CD14-positive monocyte (primary cell): ENCODE results near the gene HTR2B. TPM values are rescaled to one million over a fixed set of nuclear protein-coding genes. Genes with fewer than 3 reads are reported as not detected.

Experiments used
- DNase-seq, 3 donors: peaks; one replicate each; pipeline ENCODE4 v3.0.0-alpha.2; 2011 to 2022
- H2AFZ ChIP-seq: 2 replicates; pipeline ENCODE4 v1.6.0; 2012; ENCODE audit warnings: mild to moderate bottlenecking, low read depth, low read length, inconsistent platforms; ENCODE audit not compliant: insufficient read depth, poor library complexity, severe bottlenecking
- H3K27ac ChIP-seq, 2 donors: 1 replicate in 1 of 2; 2 replicates in 1 of 2; pipeline ENCODE4 v1.5.1; 2012 to 2013; ENCODE audit warnings: low read length in 2 of 2, control low read depth in 1 of 2, inconsistent platforms in 1 of 2, low read depth in 1 of 2, mild to moderate bottlenecking in 1 of 2
- H3K27me3 ChIP-seq, 2 donors: one replicate each; pipeline versions ENCODE4 v1.6.0 to v1.6.1; 2011 to 2013; ENCODE audit warnings: low read length in 2 of 2; ENCODE audit not compliant: control insufficient read depth in 2 of 2, insufficient read depth in 2 of 2
- H3K36me3 ChIP-seq, 2 donors: replicated peaks in 1 of 2; 1 replicate in 1 of 2; 2 replicates in 1 of 2; pipeline versions ENCODE4 v1.5.1 to v1.6.1; 2012 to 2013; ENCODE audit warnings: low read length in 2 of 2, control low read depth in 1 of 2, inconsistent platforms in 1 of 2, mild to moderate bottlenecking in 1 of 2; ENCODE audit not compliant: insufficient read depth in 2 of 2, control insufficient read depth in 1 of 2
- H3K4me1 ChIP-seq, 2 donors: 1 replicate in 1 of 2; 2 replicates in 1 of 2; pipeline versions ENCODE4 v1.5.1 to v1.6.1; 2012 to 2013; ENCODE audit warnings: low read length in 2 of 2, control low read depth in 1 of 2, inconsistent platforms in 1 of 2, mild to moderate bottlenecking in 1 of 2, moderate library complexity in 1 of 2; ENCODE audit not compliant: insufficient read depth in 2 of 2, control insufficient read depth in 1 of 2
- H3K4me2 ChIP-seq: replicated peaks from 2 replicates; pipeline ENCODE3; 2012; ENCODE audit warnings: low read length, moderate library complexity, mild to moderate bottlenecking; ENCODE audit not compliant: poor library complexity, severe bottlenecking; ENCODE audit errors: extremely low read depth
- H3K4me3 ChIP-seq, 3 experiments: fragments of 200-600 bp in 1 of 3; sonication (generic) in 1 of 3; replicated peaks in 1 of 3; 1 replicate in 2 of 3; 2 replicates in 1 of 3; pipeline ENCODE4 v1.5.1; 2011 to 2013; ENCODE audit warnings: low read length in 3 of 3, mild to moderate bottlenecking in 3 of 3, control low read depth in 2 of 3, low read depth in 2 of 3, inconsistent platforms in 1 of 3, moderate library complexity in 1 of 3
- H3K79me2 ChIP-seq: 2 replicates; pipeline ENCODE4 v1.6.0; 2012; ENCODE audit warnings: mild to moderate bottlenecking, control low read depth, inconsistent platforms, low read length, moderate library complexity; ENCODE audit not compliant: insufficient read depth
- H3K9ac ChIP-seq: 2 replicates; pipeline ENCODE4 v1.6.0; 2017; ENCODE audit warnings: low read length, mild to moderate bottlenecking; ENCODE audit not compliant: insufficient read depth, poor library complexity, severe bottlenecking
- H3K9me3 ChIP-seq, 2 donors: replicated peaks in 1 of 2; 1 replicate in 1 of 2; 2 replicates in 1 of 2; pipeline versions ENCODE4 v1.5.1 to v1.6.1; 2012 to 2013; ENCODE audit warnings: low read length in 2 of 2, control low read depth in 1 of 2; ENCODE audit not compliant: control insufficient read depth in 1 of 2, insufficient read depth in 1 of 2
- H4K20me1 ChIP-seq: 2 replicates; pipeline ENCODE4 v1.6.0; 2012; ENCODE audit warnings: mild to moderate bottlenecking, low read length, control low read depth, moderate library complexity; ENCODE audit not compliant: insufficient read depth
- H3K27ac Mint-ChIP-seq, 7 donors: one replicate each; pipeline ENCODE4 v1.8.0; 2020; ENCODE audit warnings: mild to moderate bottlenecking in 7 of 7, mixed read lengths in 7 of 7, moderate library complexity in 6 of 7, inconsistent platforms in 2 of 7
- H3K27me3 Mint-ChIP-seq, 3 donors: one replicate each; pipeline ENCODE4 v1.8.0; 2021 to 2022; ENCODE audit warnings: low read depth in 3 of 3, mild to moderate bottlenecking in 3 of 3, mixed read lengths in 3 of 3, moderate library complexity in 3 of 3, inconsistent platforms in 1 of 3
- H3K36me3 Mint-ChIP-seq, 2 donors: one replicate each; pipeline ENCODE4 v1.8.0; 2020; ENCODE audit warnings: mixed read lengths in 2 of 2, inconsistent platforms in 1 of 2, mild to moderate bottlenecking in 1 of 2
- H3K4me1 Mint-ChIP-seq: one replicate; pipeline ENCODE4 v1.8.0; 2020; ENCODE audit warnings: mild to moderate bottlenecking, mixed read lengths
- H3K4me3 Mint-ChIP-seq, 2 donors: one replicate each; pipeline ENCODE4 v1.8.0; 2020; ENCODE audit warnings: mild to moderate bottlenecking in 2 of 2, mixed read lengths in 2 of 2, moderate library complexity in 1 of 2
- H3K9me3 Mint-ChIP-seq, 7 donors: one replicate each; pipeline ENCODE4 v1.8.0; 2020 to 2022; ENCODE audit warnings: mixed read lengths in 7 of 7, mild to moderate bottlenecking in 6 of 7, moderate library complexity in 6 of 7, inconsistent platforms in 2 of 7
- WGBS: methylation state at CpG from one replicate; pipeline ENCODE4 v1.1.5; 2013; ENCODE audit warnings: missing lambda C conversion rate; ENCODE audit not compliant: insufficient coverage; 5-methylcytosine and 5-hydroxymethylcytosine counted together
- intact Hi-C, 2 donors: fragments of 100-400 bp; cut with micrococcal nuclease; formaldehyde crosslinking; loops; one replicate each; pipeline versions ENCODE4 v1.15.0 to v1.15.1; 2023
- polyA plus RNA-seq, 3 donors: library from polyadenylated mRNA; depleted of rRNA in 1 of 3; unstranded in 2 of 3; stranded (reverse) in 1 of 3; fragments of 300-500 nt in 2 of 3; fragments of >200 nt in 1 of 3; fragmentation: Illumina TruSeq in 2 of 3; gene quantifications; 1 replicate in 2 of 3; 2 replicates in 1 of 3; pipeline ENCODE4 v1.2.3, GENCODE V29; 2012 to 2021
- TF ChIP-seq, protein P1 (sequence below): fragments of 200-600 bp; IDR thresholded peaks from one replicate; pipeline ENCODE4 v1.8.0; 2022; ENCODE audit warnings: antibody characterized with exemption, mild to moderate bottlenecking

HTR2B gene
- polyA plus RNA-seq, 3 donors = not detected

- no peaks in the 10 kb centered on the region for H3K4me1 ChIP-seq
- Mint-ChIP-seq H3K36me3 (peaks cover 15 to 19% of the 10 kb centered on the region in 2 donors), H3K4me3 (no peak overlapping the region), H3K27ac (no peak overlapping the region), H3K9me3 (no peaks in the 10 kb centered on the region), H3K27me3 (no peaks in the 10 kb centered on the region), H3K4me1 (peaks cover 3% of the 10 kb centered on the region)
- H3K27ac ChIP-seq = no peak overlapping the region
- no peaks in the 10 kb centered on the region for H3K79me2 ChIP-seq
- no peaks in the 10 kb centered on the region for H3K36me3 ChIP-seq
- peaks cover 12% of the 10 kb centered on the region for H4K20me1 ChIP-seq
- TF ChIP-seq, protein P1, sequence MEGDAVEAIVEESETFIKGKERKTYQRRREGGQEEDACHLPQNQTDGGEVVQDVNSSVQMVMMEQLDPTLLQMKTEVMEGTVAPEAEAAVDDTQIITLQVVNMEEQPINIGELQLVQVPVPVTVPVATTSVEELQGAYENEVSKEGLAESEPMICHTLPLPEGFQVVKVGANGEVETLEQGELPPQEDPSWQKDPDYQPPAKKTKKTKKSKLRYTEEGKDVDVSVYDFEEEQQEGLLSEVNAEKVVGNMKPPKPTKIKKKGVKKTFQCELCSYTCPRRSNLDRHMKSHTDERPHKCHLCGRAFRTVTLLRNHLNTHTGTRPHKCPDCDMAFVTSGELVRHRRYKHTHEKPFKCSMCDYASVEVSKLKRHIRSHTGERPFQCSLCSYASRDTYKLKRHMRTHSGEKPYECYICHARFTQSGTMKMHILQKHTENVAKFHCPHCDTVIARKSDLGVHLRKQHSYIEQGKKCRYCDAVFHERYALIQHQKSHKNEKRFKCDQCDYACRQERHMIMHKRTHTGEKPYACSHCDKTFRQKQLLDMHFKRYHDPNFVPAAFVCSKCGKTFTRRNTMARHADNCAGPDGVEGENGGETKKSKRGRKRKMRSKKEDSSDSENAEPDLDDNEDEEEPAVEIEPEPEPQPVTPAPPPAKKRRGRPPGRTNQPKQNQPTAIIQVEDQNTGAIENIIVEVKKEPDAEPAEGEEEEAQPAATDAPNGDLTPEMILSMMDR = no peak
- no peak overlapping the region for H2AFZ ChIP-seq
- no CpG with 5 or more reads among the region's 1 CpG for WGBS
- H3K9me3 ChIP-seq = no peaks in the 10 kb centered on the region
- no peaks in the 10 kb centered on the region for H3K27me3 ChIP-seq
- H3K9ac ChIP-seq = no peak overlapping the region
- intact Hi-C loops = no loop called here
- H3K4me3 ChIP-seq = no peak overlapping the region
- H3K4me2 ChIP-seq = no peak overlapping the region
- no peak for DNase-seq
Observed at GRCh38 chr2:231129216-231129615, 4.4 kb upstream of the HTR2B start.

DNA sequence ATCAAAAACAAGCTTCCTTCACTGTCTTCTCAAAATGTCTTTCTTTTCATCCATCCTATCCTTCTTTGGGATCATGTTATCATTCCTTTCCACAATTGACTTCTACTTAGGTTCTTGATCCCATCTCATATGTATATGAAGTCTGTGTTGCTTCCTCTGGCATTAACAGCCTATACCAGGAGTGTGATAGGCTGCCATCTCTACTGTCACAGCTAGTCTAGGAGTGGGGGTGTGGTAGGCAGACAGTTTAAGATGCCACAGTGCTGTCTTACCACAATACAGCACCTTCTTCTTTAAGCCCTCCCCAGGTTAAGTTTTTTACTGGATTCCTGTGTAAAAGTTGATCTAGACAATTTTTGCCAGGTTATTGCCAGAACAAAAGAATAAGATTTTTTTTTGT lies 3.7 kb upstream of the HTR2B start:
- Histone ChIP-seq H3K9ac (no peak overlapping the region), H3K27ac (no peak overlapping the region), H3K4me3 (no peak overlapping the region), H3K36me3 (no peaks in the 10 kb centered on the region), H3K79me2 (no peaks in the 10 kb centered on the region), H2AFZ (no peak overlapping the region), H3K4me2 (no peak overlapping the region), H4K20me1 (peaks cover 10% of the 10 kb centered on the region), H3K4me1 (no peaks in the 10 kb centered on the region), H3K27me3 (no peaks in the 10 kb centered on the region), H3K9me3 (no peaks in the 10 kb centered on the region)
- DNase-seq = no peak
- TF ChIP-seq, protein P1 = no peak
- intact Hi-C loops = no loop called here
- H3K4me1 Mint-ChIP-seq = peaks cover 3% of the 10 kb centered on the region
- H3K36me3 Mint-ChIP-seq = peaks cover 15 to 19% of the 10 kb centered on the region in 2 donors
- no peaks in the 10 kb centered on the region for H3K9me3 Mint-ChIP-seq
- no peak overlapping the region for H3K27ac Mint-ChIP-seq
- H3K4me3 Mint-ChIP-seq = no peak overlapping the region
- H3K27me3 Mint-ChIP-seq = no peaks in the 10 kb centered on the region
